ENCODE data around the gene ELOVL6. TPM values are rescaled to one million over a fixed set of nuclear protein-coding genes. Genes with fewer than 3 reads are reported as not detected.

Gene ELOVL6
- total and polyA plus RNA-seq, 10 of the 15 experiments (the other 5 are each of a cell fraction or from before 2014, with no cell fraction given) = 3.9 to 33.5 (median 8.1) TPM

DNA sequence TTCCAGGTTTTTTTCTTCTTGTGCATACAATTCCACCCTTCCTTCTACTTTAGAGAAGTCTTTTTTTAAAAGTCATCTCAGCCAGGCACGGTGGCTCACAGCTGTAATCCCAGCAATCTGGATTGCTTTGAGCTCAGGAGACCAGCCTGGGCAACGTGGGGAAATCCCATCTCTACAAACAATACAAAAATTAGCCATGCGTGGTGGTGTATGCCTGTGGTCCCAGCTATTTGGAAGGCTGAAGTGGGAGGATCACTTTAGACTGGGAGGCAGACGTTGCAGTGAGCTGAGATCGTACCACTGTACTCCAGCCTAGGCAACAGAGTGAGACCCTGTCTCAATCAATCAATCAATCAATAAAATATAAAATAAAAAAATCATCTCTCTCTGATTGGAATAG lies 14.8 kb downstream of the ELOVL6 start:
- Histone ChIP-seq H4K20me1 (ENCODE audit: control insufficient read depth, insufficient read depth) (no peaks in the 10 kb centered on the region), H3K9me3 (replicated peaks; ENCODE audit: control insufficient read depth, insufficient read depth, low read length) (no peaks in the 10 kb centered on the region), H3K36me3 (ENCODE audit: control insufficient read depth in 2 of 2, insufficient read depth in 2 of 2, low read length in 1 of 2) (no peaks in the 10 kb centered on the region; a peak in 1 of 4 replicates), H3K9ac (ENCODE audit: control insufficient read depth, insufficient read depth, low read length) (no peak overlapping the region), H2AFZ (ENCODE audit: control insufficient read depth, low read depth, low read length) (no peak overlapping the region), H3K4me1 (ENCODE audit: control insufficient read depth, insufficient read depth, low read length) (peaks cover 7% of the 10 kb centered on the region; the same call in 1 of the 2 replicates), H3K27me3 (replicated peaks in 1 of 2; ENCODE audit: control insufficient read depth in 2 of 2, insufficient read depth in 2 of 2, low read length in 1 of 2) (no peaks in the 10 kb centered on the region), H3K4me3 (no peak overlapping the region), H3K27ac (ENCODE audit: control insufficient read depth, insufficient read depth) (no peak overlapping the region), H3K79me2 (ENCODE audit: control insufficient read depth, insufficient read depth, low read length) (no peaks in the 10 kb centered on the region), H3K4me2 (ENCODE audit: control insufficient read depth, insufficient read depth) (no peak overlapping the region)
- POLR2A ChIA-PET = interaction anchor here (0.9 to 2.6 kb wide), 5 partner anchors 9 to 125 kb away, joined by 3 to 13 read pairs (median 3); no protein-coding TSS in a partner anchor
- SMC1A ChIA-PET (ENCODE audit: uncharacterized antibody, unreplicated experiment) = interaction anchor here (0.9 to 3.0 kb wide), 13 partner anchors 10 to 134 kb away, joined by 3 to 36 read pairs (median 3); partner anchors contain the start of gene ELOVL6
- RAD21 ChIA-PET (ENCODE audit: unreplicated experiment) = interaction anchor here (1.0 to 1.9 kb wide), 6 partner anchors 10 to 134 kb away, joined by 3 to 7 read pairs (median 4); partner anchors contain the start of gene ELOVL6
- no peak for FAIRE-seq
- BruUV-seq (replicated peaks) = no TSS peak
- DNase-seq (ENCODE audit: low read depth, low spot score) = no peak
- peak; percentile 21 to 24; a peak in 1 of 4 replicates for TF ChIP-seq IKZF2 (IDR thresholded peaks at IDR 0.05)
- TF ChIP-seq ZNF622 (IDR thresholded peaks at IDR 0.05) = no peak
- TF ChIP-seq PAX5 (IDR thresholded peaks at IDR 0.05; ENCODE audit: borderline replicate concordance, low read depth, low read length) = peak; percentile 51; the same call in 1 of the 2 replicates
- intact Hi-C loops (cut with micrococcal nuclease; ENCODE audit: unreplicated experiment) = no loop called here
- in situ Hi-C loops (cut with MboI) = loop anchor here (25.0 kb wide), 1 partner anchor 746 kb away; the partner anchor contains the start of gene SEC24B
- ATAC-seq = peak; percentile 81
- WGBS (ENCODE audit: insufficient coverage, insufficient replicate concordance, low lambda C conversion rate, missing lambda C conversion rate) = 39% methylated on average over 5 of the region's 5 CpGs
- CTCF ChIA-PET = interaction anchor here (0.6 to 3.6 kb wide), 4 partner anchors 10 to 134 kb away, joined by 3 to 17 read pairs (median 4); no protein-coding TSS in a partner anchor

DNA sequence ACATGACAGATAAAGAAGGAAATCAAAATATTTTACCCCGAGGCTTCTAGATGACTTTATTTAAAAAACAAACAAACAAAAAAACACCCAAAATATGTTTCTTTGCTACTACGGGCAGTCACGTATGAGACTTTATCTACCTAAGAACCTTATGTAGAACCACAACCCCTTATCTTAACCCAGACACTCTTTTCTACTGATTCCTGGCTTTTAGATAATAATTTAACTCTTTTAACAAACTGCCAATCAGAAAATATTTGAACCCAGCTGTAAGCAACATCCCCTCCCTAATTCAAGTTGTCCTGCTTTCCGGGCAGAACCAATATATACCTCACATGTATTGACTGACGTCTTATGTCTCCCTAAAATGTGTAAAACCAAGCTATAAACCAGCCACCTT lies 15.4 kb downstream of the ELOVL6 start:
- DNase-seq (ENCODE audit: low read depth, low spot score) = no peak
- Histone ChIP-seq H3K4me1 (ENCODE audit: control insufficient read depth, insufficient read depth, low read length) (peaks cover 7% of the 10 kb centered on the region; the same call in 1 of the 2 replicates), H3K4me3 (no peak overlapping the region), H3K4me2 (ENCODE audit: control insufficient read depth, insufficient read depth) (no peak overlapping the region), H3K27ac (ENCODE audit: control insufficient read depth, insufficient read depth) (no peak overlapping the region), H3K36me3 (ENCODE audit: control insufficient read depth in 2 of 2, insufficient read depth in 2 of 2, low read length in 1 of 2) (no peaks in the 10 kb centered on the region; a peak in 1 of 4 replicates), H2AFZ (ENCODE audit: control insufficient read depth, low read depth, low read length) (no peak overlapping the region), H3K9ac (ENCODE audit: control insufficient read depth, insufficient read depth, low read length) (no peak overlapping the region), H3K27me3 (replicated peaks in 1 of 2; ENCODE audit: control insufficient read depth in 2 of 2, insufficient read depth in 2 of 2, low read length in 1 of 2) (no peaks in the 10 kb centered on the region), H4K20me1 (ENCODE audit: control insufficient read depth, insufficient read depth) (no peaks in the 10 kb centered on the region), H3K79me2 (ENCODE audit: control insufficient read depth, insufficient read depth, low read length) (no peaks in the 10 kb centered on the region), H3K9me3 (replicated peaks; ENCODE audit: control insufficient read depth, insufficient read depth, low read length) (no peaks in the 10 kb centered on the region)
- POLR2A ChIA-PET = interaction anchor here (0.9 to 2.6 kb wide), 5 partner anchors 10 to 124 kb away, joined by 3 to 13 read pairs (median 3); no protein-coding TSS in a partner anchor
- RAD21 ChIA-PET (ENCODE audit: unreplicated experiment) = interaction anchor here (1.0 to 1.9 kb wide), 6 partner anchors 10 to 134 kb away, joined by 3 to 7 read pairs (median 4); partner anchors contain the start of gene ELOVL6
- no TSS peak for BruUV-seq (replicated peaks)
- CTCF ChIA-PET = interaction anchor here (1.0 to 3.6 kb wide), 2 partner anchors 128 to 134 kb away, joined by 3 to 17 read pairs; no protein-coding TSS in a partner anchor
- intact Hi-C loops (cut with micrococcal nuclease; ENCODE audit: unreplicated experiment) (no loop called here), in situ Hi-C loops (cut with MboI) (loop anchor here (25.0 kb wide), 1 partner anchor 746 kb away; the partner anchor contains the start of gene SEC24B)
- SMC1A ChIA-PET (ENCODE audit: uncharacterized antibody, unreplicated experiment) = interaction anchor here (0.9 to 3.0 kb wide), 13 partner anchors 10 to 133 kb away, joined by 3 to 36 read pairs (median 3); partner anchors contain the start of gene ELOVL6
- FAIRE-seq = no peak
- no peak for ATAC-seq
- WGBS (ENCODE audit: insufficient coverage, insufficient replicate concordance, low lambda C conversion rate, missing lambda C conversion rate) = 91% methylated on average over 5 of the region's 5 CpGs
- TF ChIP-seq EGR1 (IDR thresholded peaks at IDR 0.05; ENCODE audit: borderline replicate concordance in 1 of 2, low read depth in 2 of 2, low read length in 2 of 2) (no peak), SIN3A (IDR thresholded peaks at IDR 0.05; ENCODE audit: low read depth, low read length) (no peak), HCFC1 (IDR thresholded peaks at IDR 0.05; ENCODE audit: low read length) (no peak), DPF2 (IDR thresholded peaks at IDR 0.05) (no peak), POLR2AphosphoS2 (IDR thresholded peaks at IDR 0.05; ENCODE audit: low read depth, low read length) (no peak), TCF7 (IDR thresholded peaks at IDR 0.05; ENCODE audit: borderline replicate concordance) (no peak), CREB1 (IDR thresholded peaks at IDR 0.05; ENCODE audit: low read depth) (no peak), PAX5 (IDR thresholded peaks at IDR 0.05; ENCODE audit: borderline replicate concordance, low read depth, low read length) (no peak), IRF4 (IDR thresholded peaks at IDR 0.05; ENCODE audit: low read depth, low read length) (no peak), ZSCAN29 (IDR thresholded peaks at IDR 0.05) (no peak)
- TF ChIP-seq, protein P1, sequence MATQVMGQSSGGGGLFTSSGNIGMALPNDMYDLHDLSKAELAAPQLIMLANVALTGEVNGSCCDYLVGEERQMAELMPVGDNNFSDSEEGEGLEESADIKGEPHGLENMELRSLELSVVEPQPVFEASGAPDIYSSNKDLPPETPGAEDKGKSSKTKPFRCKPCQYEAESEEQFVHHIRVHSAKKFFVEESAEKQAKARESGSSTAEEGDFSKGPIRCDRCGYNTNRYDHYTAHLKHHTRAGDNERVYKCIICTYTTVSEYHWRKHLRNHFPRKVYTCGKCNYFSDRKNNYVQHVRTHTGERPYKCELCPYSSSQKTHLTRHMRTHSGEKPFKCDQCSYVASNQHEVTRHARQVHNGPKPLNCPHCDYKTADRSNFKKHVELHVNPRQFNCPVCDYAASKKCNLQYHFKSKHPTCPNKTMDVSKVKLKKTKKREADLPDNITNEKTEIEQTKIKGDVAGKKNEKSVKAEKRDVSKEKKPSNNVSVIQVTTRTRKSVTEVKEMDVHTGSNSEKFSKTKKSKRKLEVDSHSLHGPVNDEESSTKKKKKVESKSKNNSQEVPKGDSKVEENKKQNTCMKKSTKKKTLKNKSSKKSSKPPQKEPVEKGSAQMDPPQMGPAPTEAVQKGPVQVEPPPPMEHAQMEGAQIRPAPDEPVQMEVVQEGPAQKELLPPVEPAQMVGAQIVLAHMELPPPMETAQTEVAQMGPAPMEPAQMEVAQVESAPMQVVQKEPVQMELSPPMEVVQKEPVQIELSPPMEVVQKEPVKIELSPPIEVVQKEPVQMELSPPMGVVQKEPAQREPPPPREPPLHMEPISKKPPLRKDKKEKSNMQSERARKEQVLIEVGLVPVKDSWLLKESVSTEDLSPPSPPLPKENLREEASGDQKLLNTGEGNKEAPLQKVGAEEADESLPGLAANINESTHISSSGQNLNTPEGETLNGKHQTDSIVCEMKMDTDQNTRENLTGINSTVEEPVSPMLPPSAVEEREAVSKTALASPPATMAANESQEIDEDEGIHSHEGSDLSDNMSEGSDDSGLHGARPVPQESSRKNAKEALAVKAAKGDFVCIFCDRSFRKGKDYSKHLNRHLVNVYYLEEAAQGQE (IDR thresholded peaks at IDR 0.05; ENCODE audit: low read depth, low read length) = no peak
